CD14-positive monocyte (primary cell): ENCODE results near the gene CEP250. TPM values are rescaled to one million over a fixed set of nuclear protein-coding genes. Genes with fewer than 3 reads are reported as not detected.
A peak's percentile ranks its signal among the peaks of the same experiment; 100 is the strongest.

Experiments used
- DNase-seq, 3 donors: peaks; one replicate each; pipeline ENCODE4 v3.0.0-alpha.2; 2011 to 2022
- H2AFZ ChIP-seq: 2 replicates; pipeline ENCODE4 v1.6.0; 2012; ENCODE audit warnings: mild to moderate bottlenecking, low read depth, low read length, inconsistent platforms; ENCODE audit not compliant: insufficient read depth, poor library complexity, severe bottlenecking
- H3K27ac ChIP-seq, 2 donors: 1 replicate in 1 of 2; 2 replicates in 1 of 2; pipeline ENCODE4 v1.5.1; 2012 to 2013; ENCODE audit warnings: low read length in 2 of 2, control low read depth in 1 of 2, inconsistent platforms in 1 of 2, low read depth in 1 of 2, mild to moderate bottlenecking in 1 of 2
- H3K27me3 ChIP-seq, 2 donors: one replicate each; pipeline versions ENCODE4 v1.6.0 to v1.6.1; 2011 to 2013; ENCODE audit warnings: low read length in 2 of 2; ENCODE audit not compliant: control insufficient read depth in 2 of 2, insufficient read depth in 2 of 2
- H3K36me3 ChIP-seq, 2 donors: replicated peaks in 1 of 2; 1 replicate in 1 of 2; 2 replicates in 1 of 2; pipeline versions ENCODE4 v1.5.1 to v1.6.1; 2012 to 2013; ENCODE audit warnings: low read length in 2 of 2, control low read depth in 1 of 2, inconsistent platforms in 1 of 2, mild to moderate bottlenecking in 1 of 2; ENCODE audit not compliant: insufficient read depth in 2 of 2, control insufficient read depth in 1 of 2
- H3K4me1 ChIP-seq, 2 donors: 1 replicate in 1 of 2; 2 replicates in 1 of 2; pipeline versions ENCODE4 v1.5.1 to v1.6.1; 2012 to 2013; ENCODE audit warnings: low read length in 2 of 2, control low read depth in 1 of 2, inconsistent platforms in 1 of 2, mild to moderate bottlenecking in 1 of 2, moderate library complexity in 1 of 2; ENCODE audit not compliant: insufficient read depth in 2 of 2, control insufficient read depth in 1 of 2
- H3K4me2 ChIP-seq: replicated peaks from 2 replicates; pipeline ENCODE3; 2012; ENCODE audit warnings: low read length, moderate library complexity, mild to moderate bottlenecking; ENCODE audit not compliant: poor library complexity, severe bottlenecking; ENCODE audit errors: extremely low read depth
- H3K4me3 ChIP-seq, 3 experiments: fragments of 200-600 bp in 1 of 3; sonication (generic) in 1 of 3; replicated peaks in 1 of 3; 1 replicate in 2 of 3; 2 replicates in 1 of 3; pipeline ENCODE4 v1.5.1; 2011 to 2013; ENCODE audit warnings: low read length in 3 of 3, mild to moderate bottlenecking in 3 of 3, control low read depth in 2 of 3, low read depth in 2 of 3, inconsistent platforms in 1 of 3, moderate library complexity in 1 of 3
- H3K79me2 ChIP-seq: 2 replicates; pipeline ENCODE4 v1.6.0; 2012; ENCODE audit warnings: mild to moderate bottlenecking, control low read depth, inconsistent platforms, low read length, moderate library complexity; ENCODE audit not compliant: insufficient read depth
- H3K9ac ChIP-seq: 2 replicates; pipeline ENCODE4 v1.6.0; 2017; ENCODE audit warnings: low read length, mild to moderate bottlenecking; ENCODE audit not compliant: insufficient read depth, poor library complexity, severe bottlenecking
- H3K9me3 ChIP-seq, 2 donors: replicated peaks in 1 of 2; 1 replicate in 1 of 2; 2 replicates in 1 of 2; pipeline versions ENCODE4 v1.5.1 to v1.6.1; 2012 to 2013; ENCODE audit warnings: low read length in 2 of 2, control low read depth in 1 of 2; ENCODE audit not compliant: control insufficient read depth in 1 of 2, insufficient read depth in 1 of 2
- H4K20me1 ChIP-seq: 2 replicates; pipeline ENCODE4 v1.6.0; 2012; ENCODE audit warnings: mild to moderate bottlenecking, low read length, control low read depth, moderate library complexity; ENCODE audit not compliant: insufficient read depth
- H3K27ac Mint-ChIP-seq, 7 donors: one replicate each; pipeline ENCODE4 v1.8.0; 2020; ENCODE audit warnings: mild to moderate bottlenecking in 7 of 7, mixed read lengths in 7 of 7, moderate library complexity in 6 of 7, inconsistent platforms in 2 of 7
- H3K27me3 Mint-ChIP-seq, 3 donors: one replicate each; pipeline ENCODE4 v1.8.0; 2021 to 2022; ENCODE audit warnings: low read depth in 3 of 3, mild to moderate bottlenecking in 3 of 3, mixed read lengths in 3 of 3, moderate library complexity in 3 of 3, inconsistent platforms in 1 of 3
- H3K36me3 Mint-ChIP-seq, 2 donors: one replicate each; pipeline ENCODE4 v1.8.0; 2020; ENCODE audit warnings: mixed read lengths in 2 of 2, inconsistent platforms in 1 of 2, mild to moderate bottlenecking in 1 of 2
- H3K4me1 Mint-ChIP-seq: one replicate; pipeline ENCODE4 v1.8.0; 2020; ENCODE audit warnings: mild to moderate bottlenecking, mixed read lengths
- H3K4me3 Mint-ChIP-seq, 2 donors: one replicate each; pipeline ENCODE4 v1.8.0; 2020; ENCODE audit warnings: mild to moderate bottlenecking in 2 of 2, mixed read lengths in 2 of 2, moderate library complexity in 1 of 2
- H3K9me3 Mint-ChIP-seq, 7 donors: one replicate each; pipeline ENCODE4 v1.8.0; 2020 to 2022; ENCODE audit warnings: mixed read lengths in 7 of 7, mild to moderate bottlenecking in 6 of 7, moderate library complexity in 6 of 7, inconsistent platforms in 2 of 7
- WGBS: methylation state at CpG from one replicate; pipeline ENCODE4 v1.1.5; 2013; ENCODE audit warnings: missing lambda C conversion rate; ENCODE audit not compliant: insufficient coverage; 5-methylcytosine and 5-hydroxymethylcytosine counted together
- intact Hi-C, 2 donors: fragments of 100-400 bp; cut with micrococcal nuclease; formaldehyde crosslinking; loops; one replicate each; pipeline versions ENCODE4 v1.15.0 to v1.15.1; 2023
- polyA plus RNA-seq, 3 donors: library from polyadenylated mRNA; depleted of rRNA in 1 of 3; unstranded in 2 of 3; stranded (reverse) in 1 of 3; fragments of 300-500 nt in 2 of 3; fragments of >200 nt in 1 of 3; fragmentation: Illumina TruSeq in 2 of 3; gene quantifications; 1 replicate in 2 of 3; 2 replicates in 1 of 3; pipeline ENCODE4 v1.2.3, GENCODE V29; 2012 to 2021
- TF ChIP-seq, protein P1 (sequence below): fragments of 200-600 bp; IDR thresholded peaks from one replicate; pipeline ENCODE4 v1.8.0; 2022; ENCODE audit warnings: antibody characterized with exemption, mild to moderate bottlenecking

Gene CEP250
- polyA plus RNA-seq, 3 donors = 0.81 to 5.9 (median 1.2) TPM

DNA sequence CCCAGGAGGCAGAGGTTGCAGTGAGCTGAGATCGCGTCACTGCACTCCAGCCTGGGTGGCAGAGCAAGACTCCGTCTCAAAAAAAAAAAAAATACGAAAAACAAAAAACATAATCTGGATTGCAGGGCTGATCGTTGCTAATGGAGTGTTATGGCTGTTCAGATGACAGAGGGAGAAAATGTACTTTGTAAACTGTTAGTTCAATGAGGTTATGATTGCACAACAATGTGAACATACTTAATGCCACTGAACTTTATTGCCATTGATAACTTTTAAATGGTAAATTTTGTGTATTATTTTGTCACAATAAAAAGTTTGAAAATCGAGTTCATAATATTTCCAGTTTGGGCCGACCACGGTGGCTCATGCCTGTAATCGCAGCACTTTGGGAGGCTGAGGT is 63.6 kb downstream of the CEP250 start:
- H3K9me3 Mint-ChIP-seq = peaks cover 0 to 2% (median 0%) of the 10 kb centered on the region in 7 donors
- no peaks in the 10 kb centered on the region for H3K4me1 Mint-ChIP-seq
- WGBS = 93% methylated on average over 4 of the region's 9 CpGs

DNA sequence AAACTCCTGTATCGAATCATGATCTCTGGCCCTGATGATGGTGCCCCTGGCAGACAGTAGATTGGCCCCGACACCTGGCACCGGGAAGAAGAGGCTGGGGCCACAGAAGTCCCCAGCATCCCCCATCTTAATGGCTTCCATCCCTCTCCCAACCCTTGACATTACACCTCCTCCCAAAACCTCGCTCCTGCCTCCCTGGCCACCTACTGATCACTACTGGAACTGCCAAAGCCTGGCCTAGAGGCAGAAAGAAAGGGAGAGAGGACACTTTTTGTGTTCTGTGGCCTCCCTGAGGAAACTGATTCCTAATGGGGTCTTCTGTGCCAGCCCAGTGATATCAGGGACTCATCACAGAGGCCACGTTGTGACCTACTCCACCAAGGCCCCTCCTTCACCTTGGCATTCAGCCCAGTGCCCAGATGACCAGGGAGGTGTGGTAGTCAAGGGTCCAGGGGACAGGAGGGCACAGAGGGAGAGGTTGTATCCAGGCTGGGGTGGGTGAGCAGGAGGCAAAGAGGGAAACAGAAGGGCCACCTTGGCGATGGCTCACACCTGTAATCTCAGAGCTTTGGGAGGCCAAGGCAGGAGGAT is 68.0 kb downstream of the CEP250 start:
- H2AFZ ChIP-seq = no peak overlapping the region
- no peak overlapping the region for H3K27ac ChIP-seq
- H3K4me3 ChIP-seq = no peak overlapping the region
- no peaks in the 10 kb centered on the region for H4K20me1 ChIP-seq
- H3K36me3 ChIP-seq = no peaks in the 10 kb centered on the region
- Mint-ChIP-seq H3K27me3 (peaks cover 0 to 5% (median 3%) of the 10 kb centered on the region in 3 donors), H3K9me3 (peaks cover 0 to 3% (median 0%) of the 10 kb centered on the region in 7 donors), H3K4me3 (no peak overlapping the region), H3K4me1 (no peaks in the 10 kb centered on the region), H3K36me3 (no peaks in the 10 kb centered on the region), H3K27ac (no peak overlapping the region)
- no peaks in the 10 kb centered on the region for H3K27me3 ChIP-seq
- H3K4me2 ChIP-seq = no peak overlapping the region
- no peaks in the 10 kb centered on the region for H3K9me3 ChIP-seq
- DNase-seq = peak in 1 of 3 donors; percentile 16
- no peaks in the 10 kb centered on the region for H3K79me2 ChIP-seq
- TF ChIP-seq, protein P1, sequence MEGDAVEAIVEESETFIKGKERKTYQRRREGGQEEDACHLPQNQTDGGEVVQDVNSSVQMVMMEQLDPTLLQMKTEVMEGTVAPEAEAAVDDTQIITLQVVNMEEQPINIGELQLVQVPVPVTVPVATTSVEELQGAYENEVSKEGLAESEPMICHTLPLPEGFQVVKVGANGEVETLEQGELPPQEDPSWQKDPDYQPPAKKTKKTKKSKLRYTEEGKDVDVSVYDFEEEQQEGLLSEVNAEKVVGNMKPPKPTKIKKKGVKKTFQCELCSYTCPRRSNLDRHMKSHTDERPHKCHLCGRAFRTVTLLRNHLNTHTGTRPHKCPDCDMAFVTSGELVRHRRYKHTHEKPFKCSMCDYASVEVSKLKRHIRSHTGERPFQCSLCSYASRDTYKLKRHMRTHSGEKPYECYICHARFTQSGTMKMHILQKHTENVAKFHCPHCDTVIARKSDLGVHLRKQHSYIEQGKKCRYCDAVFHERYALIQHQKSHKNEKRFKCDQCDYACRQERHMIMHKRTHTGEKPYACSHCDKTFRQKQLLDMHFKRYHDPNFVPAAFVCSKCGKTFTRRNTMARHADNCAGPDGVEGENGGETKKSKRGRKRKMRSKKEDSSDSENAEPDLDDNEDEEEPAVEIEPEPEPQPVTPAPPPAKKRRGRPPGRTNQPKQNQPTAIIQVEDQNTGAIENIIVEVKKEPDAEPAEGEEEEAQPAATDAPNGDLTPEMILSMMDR = peak; percentile 64
- 60% methylated on average over 2 of the region's 6 CpGs for WGBS
- intact Hi-C loops = no loop called here
- H3K4me1 ChIP-seq = no peaks in the 10 kb centered on the region
- no peak overlapping the region for H3K9ac ChIP-seq

More for the DNA sequence above, 63.6 kb downstream of the CEP250 start:
- no peak overlapping the region for H2AFZ ChIP-seq
- intact Hi-C loops = no loop called here
- TF ChIP-seq, protein P1 = no peak
- no peak for DNase-seq
- no peak overlapping the region for H3K4me3 ChIP-seq
- H3K4me1 ChIP-seq = no peaks in the 10 kb centered on the region
- H3K27ac ChIP-seq = no peak overlapping the region
- H4K20me1 ChIP-seq = no peaks in the 10 kb centered on the region
- H3K27me3 ChIP-seq = no peaks in the 10 kb centered on the region
- H3K27me3 Mint-ChIP-seq = peaks cover 2 to 3% (median 3%) of the 10 kb centered on the region in 3 donors
- no peaks in the 10 kb centered on the region for H3K9me3 ChIP-seq
- no peak overlapping the region for H3K9ac ChIP-seq
- peaks cover 10 to 19% of the 10 kb centered on the region in 2 donors for H3K36me3 ChIP-seq
- H3K4me3 Mint-ChIP-seq = no peak overlapping the region
- H3K4me2 ChIP-seq = no peak overlapping the region
- peaks cover 10 to 11% of the 10 kb centered on the region in 2 donors for H3K36me3 Mint-ChIP-seq
- H3K27ac Mint-ChIP-seq = peak overlapping the region in 1 of 7 donors; percentile 1
- no peaks in the 10 kb centered on the region for H3K79me2 ChIP-seq
